ENCODE data around the gene PDHB. TPM values are rescaled to one million over a fixed set of nuclear protein-coding genes. Genes with fewer than 3 reads are reported as not detected.

Gene PDHB
- total and polyA plus RNA-seq, 10 donors = 46.6 to 82.1 (median 63.8) TPM

DNA sequence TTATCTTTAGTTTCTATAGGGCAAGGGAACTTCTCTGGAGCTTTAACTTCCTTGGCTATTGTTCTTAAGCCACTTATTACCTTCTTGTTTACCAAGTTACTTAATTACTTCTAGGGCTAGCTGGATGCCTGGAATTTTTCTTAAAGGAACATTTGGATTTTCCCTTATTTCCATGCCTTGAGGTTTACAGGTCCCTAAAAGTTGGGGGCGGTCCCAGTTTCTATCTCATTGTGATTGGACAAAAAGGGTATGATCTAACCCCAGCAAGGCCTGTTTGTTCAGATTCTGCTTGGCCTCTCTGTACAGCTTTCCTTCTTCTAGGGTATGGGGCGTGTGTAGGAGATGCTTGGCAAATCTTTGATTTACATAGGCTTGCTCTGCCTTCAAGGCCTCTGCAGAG is 17.4 kb downstream of the PDHB start:
- intact Hi-C loops (cut with DNase I; ENCODE audit: low total_unique reads) = no loop called here
- Histone ChIP-seq H3K36me3 (peaks cover 0 to 96% (median 27%) of the 10 kb centered on the region in 6 donors), H3K27ac (no peak overlapping the region), H3K4me1 (peaks cover 0 to 41% (median 29%) of the 10 kb centered on the region in 6 donors), H3K27me3 (replicated peaks in 1 of 7) (no peaks in the 10 kb centered on the region), H3K9me3 (no peaks in the 10 kb centered on the region), H3K4me3 (no peak overlapping the region)
- no peak for DNase-seq
- 93 to 97% (median 96%) methylated on average over 2 of the region's 2 CpGs for WGBS, 5 donors
- TF ChIP-seq POLR2AphosphoS5 (IDR thresholded peaks at IDR 0.05) (no peak), POLR2A (IDR thresholded peaks at IDR 0.05) (no peak)
- TF ChIP-seq, protein P1, sequence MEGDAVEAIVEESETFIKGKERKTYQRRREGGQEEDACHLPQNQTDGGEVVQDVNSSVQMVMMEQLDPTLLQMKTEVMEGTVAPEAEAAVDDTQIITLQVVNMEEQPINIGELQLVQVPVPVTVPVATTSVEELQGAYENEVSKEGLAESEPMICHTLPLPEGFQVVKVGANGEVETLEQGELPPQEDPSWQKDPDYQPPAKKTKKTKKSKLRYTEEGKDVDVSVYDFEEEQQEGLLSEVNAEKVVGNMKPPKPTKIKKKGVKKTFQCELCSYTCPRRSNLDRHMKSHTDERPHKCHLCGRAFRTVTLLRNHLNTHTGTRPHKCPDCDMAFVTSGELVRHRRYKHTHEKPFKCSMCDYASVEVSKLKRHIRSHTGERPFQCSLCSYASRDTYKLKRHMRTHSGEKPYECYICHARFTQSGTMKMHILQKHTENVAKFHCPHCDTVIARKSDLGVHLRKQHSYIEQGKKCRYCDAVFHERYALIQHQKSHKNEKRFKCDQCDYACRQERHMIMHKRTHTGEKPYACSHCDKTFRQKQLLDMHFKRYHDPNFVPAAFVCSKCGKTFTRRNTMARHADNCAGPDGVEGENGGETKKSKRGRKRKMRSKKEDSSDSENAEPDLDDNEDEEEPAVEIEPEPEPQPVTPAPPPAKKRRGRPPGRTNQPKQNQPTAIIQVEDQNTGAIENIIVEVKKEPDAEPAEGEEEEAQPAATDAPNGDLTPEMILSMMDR (IDR thresholded peaks at IDR 0.05 in 8 of 11, conservative IDR thresholded peaks at IDR 0.05 in 3 of 11) = no peak

DNA sequence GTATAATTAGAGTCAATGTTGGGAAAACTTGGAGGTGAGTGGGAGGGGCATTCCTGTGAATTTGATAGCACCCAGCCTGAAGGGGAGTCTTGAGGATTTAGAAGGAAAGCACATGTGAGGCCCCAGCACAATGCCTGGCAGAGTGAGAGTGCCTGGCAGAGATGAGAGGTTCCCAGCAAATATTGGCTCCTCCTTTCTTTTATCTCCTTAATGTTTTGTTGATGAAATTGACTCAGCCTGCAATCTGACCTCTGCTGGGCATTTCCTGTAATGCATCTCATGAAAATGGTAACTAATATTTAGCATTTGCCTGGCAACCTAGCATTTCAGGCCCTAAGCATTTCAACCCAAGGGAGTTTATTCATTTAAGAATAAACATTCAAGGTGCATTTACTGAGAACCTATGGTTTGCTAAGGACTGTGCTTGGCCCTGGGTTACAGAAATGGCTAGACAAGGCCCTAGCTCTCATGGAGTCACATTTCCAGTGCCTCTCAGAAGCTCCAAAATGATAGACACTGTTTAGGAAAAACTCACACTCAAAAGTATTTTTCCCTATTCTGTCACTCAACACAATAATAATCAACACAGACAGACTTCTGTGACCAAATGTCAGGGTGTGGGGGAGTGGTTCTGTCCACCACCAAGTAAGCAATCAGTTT is 19.0 kb downstream of the PDHB start:
- no peak for DNase-seq
- TF ChIP-seq, protein P1 (IDR thresholded peaks at IDR 0.05 in 8 of 11, conservative IDR thresholded peaks at IDR 0.05 in 3 of 11) = peak; percentile 43 to 91 (median 81)
- TF ChIP-seq POLR2AphosphoS5 (IDR thresholded peaks at IDR 0.05) = no peak
- TF ChIP-seq POLR2A (IDR thresholded peaks at IDR 0.05) = no peak
- no peaks in the 10 kb centered on the region for H3K27me3 ChIP-seq (replicated peaks in 1 of 7)

DNA sequence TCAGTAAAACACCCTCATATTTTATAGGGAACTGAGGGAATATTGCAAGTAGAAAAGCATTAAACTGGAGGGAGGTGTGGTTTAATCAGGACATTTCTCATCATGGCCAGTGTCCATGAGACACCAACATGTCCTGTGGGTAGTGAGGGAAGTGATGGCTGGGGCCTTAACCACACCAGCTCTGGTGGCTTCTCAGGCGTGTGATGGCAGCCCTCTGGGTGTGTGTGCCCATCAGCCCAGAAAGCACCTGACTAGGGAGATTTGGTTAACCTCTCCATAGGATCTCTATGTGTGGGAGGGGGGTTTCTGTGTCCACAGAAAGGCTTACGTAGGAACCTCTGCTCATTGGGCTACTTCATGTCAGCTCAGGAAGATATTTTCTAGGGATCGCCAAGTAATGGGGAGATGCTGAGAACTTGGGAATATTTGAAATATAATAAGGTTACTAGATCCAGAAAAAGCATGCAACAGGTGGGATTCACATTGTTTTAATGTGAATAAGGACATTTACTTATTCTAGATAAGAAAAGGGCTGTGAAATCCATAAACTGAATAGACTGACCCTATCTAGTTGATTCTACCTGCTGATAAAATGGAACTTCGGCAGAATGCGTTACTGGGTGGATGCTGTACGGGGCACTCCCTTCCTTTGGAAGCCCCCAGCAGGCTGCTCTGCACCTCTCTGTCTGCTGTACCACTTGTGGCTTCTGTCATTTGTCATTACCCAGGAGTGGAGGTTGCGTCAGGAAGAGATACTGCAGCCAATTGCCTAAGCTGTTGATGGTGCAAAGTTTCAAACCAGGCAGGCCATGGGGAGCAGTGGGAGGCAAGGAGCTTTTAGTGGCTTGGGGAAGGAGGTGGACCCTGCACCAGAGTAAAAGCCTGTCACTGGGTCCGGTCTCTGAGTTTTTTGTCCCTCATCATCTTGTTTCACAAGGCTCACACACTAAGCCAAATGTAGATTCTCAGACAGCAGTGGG is 21.5 kb downstream of the PDHB start:
- Histone ChIP-seq H3K36me3 (peaks cover 3 to 96% (median 46%) of the 10 kb centered on the region in 6 donors), H3K4me3 (no peak overlapping the region), H3K9me3 (no peaks in the 10 kb centered on the region), H3K27ac (no peak overlapping the region), H3K4me1 (peaks cover 0 to 26% (median 14%) of the 10 kb centered on the region in 6 donors), H3K27me3 (replicated peaks in 1 of 7) (no peaks in the 10 kb centered on the region)
- intact Hi-C loops (cut with DNase I; ENCODE audit: low total_unique reads) = loop anchor here (5.0 kb wide), 1 partner anchor 90 kb away; no protein-coding TSS in a partner anchor
- no peak for DNase-seq
- WGBS, 5 donors = 67 to 83% (median 76%) methylated on average over 8 of the region's 8 CpGs
- no peak for TF ChIP-seq POLR2A (IDR thresholded peaks at IDR 0.05)
- TF ChIP-seq, protein P1 (IDR thresholded peaks at IDR 0.05 in 8 of 11, conservative IDR thresholded peaks at IDR 0.05 in 3 of 11) = no peak
- TF ChIP-seq POLR2AphosphoS5 (IDR thresholded peaks at IDR 0.05) = no peak

More for the DNA sequence above, 19.0 kb downstream of the PDHB start:
- Histone ChIP-seq H3K9me3 (no peaks in the 10 kb centered on the region), H3K4me1 (peaks cover 0 to 34% (median 24%) of the 10 kb centered on the region in 6 donors), H3K4me3 (no peak overlapping the region), H3K36me3 (peaks cover 0 to 96% (median 35%) of the 10 kb centered on the region in 6 donors), H3K27ac (peak overlapping the region in 3 of 8 donors; percentile 19 to 31 (median 24))
- intact Hi-C loops (cut with DNase I; ENCODE audit: low total_unique reads) = loop anchor here (5.0 kb wide), 1 partner anchor 92 kb away; no protein-coding TSS in a partner anchor

All from spleen (tissue), 11 donors.